Mammary epithelial cell (primary cell): ENCODE results near the gene INPP5A.

Experiments used
- EZH2 ChIP-seq: IDR thresholded peaks from 2 replicates; pipeline ENCODE4 v1.6.1; 2012; ENCODE audit warnings: low read length, inconsistent platforms, borderline replicate concordance
- TF ChIP-seq, protein P1 (sequence below), 2 donors: IDR thresholded peaks in 1 of 2; conservative IDR thresholded peaks in 1 of 2; 2 replicates each; pipeline ENCODE4 v1.5.1; 2011 to 2012; ENCODE audit warnings: inconsistent platforms in 2 of 2, low read length in 2 of 2, mild to moderate bottlenecking in 2 of 2, control low read depth in 1 of 2, low read depth in 1 of 2; ENCODE audit not compliant: insufficient read depth in 1 of 2; ENCODE audit errors: extremely low read depth in 1 of 2

DNA sequence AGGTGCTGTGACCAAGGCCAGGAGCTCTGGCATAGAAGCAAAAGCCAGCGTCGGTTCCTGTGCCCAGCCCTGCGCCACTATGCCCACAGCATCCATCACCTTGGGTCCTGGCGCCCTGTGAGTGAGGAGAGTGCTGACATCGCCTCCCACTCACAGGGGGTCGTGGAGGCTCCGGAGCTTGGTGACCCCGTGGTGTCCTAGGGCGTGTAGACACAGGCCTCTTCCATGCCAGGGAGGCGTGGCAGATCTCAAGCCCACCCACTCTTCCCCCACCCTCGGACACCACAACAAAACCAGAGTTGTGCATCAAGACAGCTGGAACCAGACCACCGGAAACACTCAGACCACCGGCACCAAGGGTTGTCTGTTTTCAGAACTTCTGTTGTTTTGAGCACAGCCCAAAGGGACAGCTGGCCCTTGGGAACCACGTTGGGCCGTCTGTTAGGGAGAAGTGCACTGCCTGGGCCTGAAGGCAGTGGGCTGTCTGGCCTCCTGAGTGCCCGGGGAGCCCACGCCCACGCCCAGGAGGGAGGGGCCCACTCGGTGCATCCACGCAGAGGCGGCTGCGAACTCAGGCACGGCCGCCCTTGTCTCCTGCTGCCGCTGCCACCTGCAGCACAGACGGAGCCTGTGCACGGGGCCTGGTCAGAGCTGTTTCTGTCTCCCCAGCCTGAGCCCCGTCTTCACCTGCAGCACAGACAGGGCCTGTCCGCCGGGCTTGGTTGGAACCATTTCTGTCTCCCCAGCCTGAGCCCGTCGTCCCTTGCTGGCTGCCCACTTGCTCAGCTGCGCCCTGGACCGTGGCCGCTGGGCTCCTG lies 106.3 kb downstream of the INPP5A start:
- no peak for TF ChIP-seq EZH2
- TF ChIP-seq, protein P1, sequence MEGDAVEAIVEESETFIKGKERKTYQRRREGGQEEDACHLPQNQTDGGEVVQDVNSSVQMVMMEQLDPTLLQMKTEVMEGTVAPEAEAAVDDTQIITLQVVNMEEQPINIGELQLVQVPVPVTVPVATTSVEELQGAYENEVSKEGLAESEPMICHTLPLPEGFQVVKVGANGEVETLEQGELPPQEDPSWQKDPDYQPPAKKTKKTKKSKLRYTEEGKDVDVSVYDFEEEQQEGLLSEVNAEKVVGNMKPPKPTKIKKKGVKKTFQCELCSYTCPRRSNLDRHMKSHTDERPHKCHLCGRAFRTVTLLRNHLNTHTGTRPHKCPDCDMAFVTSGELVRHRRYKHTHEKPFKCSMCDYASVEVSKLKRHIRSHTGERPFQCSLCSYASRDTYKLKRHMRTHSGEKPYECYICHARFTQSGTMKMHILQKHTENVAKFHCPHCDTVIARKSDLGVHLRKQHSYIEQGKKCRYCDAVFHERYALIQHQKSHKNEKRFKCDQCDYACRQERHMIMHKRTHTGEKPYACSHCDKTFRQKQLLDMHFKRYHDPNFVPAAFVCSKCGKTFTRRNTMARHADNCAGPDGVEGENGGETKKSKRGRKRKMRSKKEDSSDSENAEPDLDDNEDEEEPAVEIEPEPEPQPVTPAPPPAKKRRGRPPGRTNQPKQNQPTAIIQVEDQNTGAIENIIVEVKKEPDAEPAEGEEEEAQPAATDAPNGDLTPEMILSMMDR (conservative IDR thresholded peaks at IDR 0.05 in 1 of 2, IDR thresholded peaks at IDR 0.05 in 1 of 2; ENCODE audit: extremely low read depth in 1 of 2, insufficient read depth in 1 of 2, low read depth in 1 of 2, low read length in 2 of 2), result peak in 1 of 2 donors; percentile 7
